Osteoblast (primary cell): ENCODE results near the gene PSME2. TPM values are rescaled to one million over a fixed set of nuclear protein-coding genes. Genes with fewer than 3 reads are reported as not detected.
A peak's percentile ranks its signal among the peaks of the same experiment; 100 is the strongest.

ENCODE experiments used
- DNase-seq: peaks from one replicate; pipeline ENCODE4 v3.0.0; 2011; ENCODE audit warnings: low spot score, mixed read lengths; ENCODE audit not compliant: insufficient read length; ENCODE audit errors: missing footprints
- H2AFZ ChIP-seq: 2 replicates; pipeline ENCODE4 v1.6.0; 2011; ENCODE audit warnings: mild to moderate bottlenecking, low read length
- H3K27ac ChIP-seq: 2 replicates; pipeline ENCODE4 v1.5.1; 2011; ENCODE audit warnings: mild to moderate bottlenecking, low read depth, low read length, moderate library complexity
- H3K27me3 ChIP-seq: 2 replicates; pipeline ENCODE4 v1.6.0; 2012; ENCODE audit warnings: mild to moderate bottlenecking, control low read depth, inconsistent platforms, low read length, moderate library complexity; ENCODE audit not compliant: insufficient read depth
- H3K36me3 ChIP-seq: 2 replicates; pipeline ENCODE4 v1.5.1; 2011; ENCODE audit warnings: mild to moderate bottlenecking, low read length, control low read depth, moderate library complexity; ENCODE audit not compliant: insufficient read depth
- H3K4me1 ChIP-seq: 2 replicates; pipeline ENCODE4 v1.5.1; 2011; ENCODE audit warnings: mild to moderate bottlenecking, low read length, control low read depth, moderate library complexity; ENCODE audit not compliant: insufficient read depth
- H3K4me2 ChIP-seq: 2 replicates; pipeline ENCODE4 v1.6.0; 2011; ENCODE audit warnings: mild to moderate bottlenecking, low read length; ENCODE audit not compliant: insufficient read depth
- H3K4me3 ChIP-seq: fragments of 200-600 bp; sonication (generic); 3 replicates; pipeline ENCODE4 v1.5.1; 2012; ENCODE audit warnings: mild to moderate bottlenecking, low read length, inconsistent platforms; ENCODE audit not compliant: insufficient read depth
- H3K79me2 ChIP-seq: 2 replicates; pipeline ENCODE4 v1.6.0; 2012; ENCODE audit warnings: mild to moderate bottlenecking, low read length, control low read depth, inconsistent platforms; ENCODE audit not compliant: insufficient read depth
- H3K9me3 ChIP-seq: 2 replicates; pipeline ENCODE4 v1.5.1; 2011; ENCODE audit warnings: low read depth, low read length, control low read depth
- H4K20me1 ChIP-seq: 2 replicates; pipeline ENCODE4 v1.6.0; 2012; ENCODE audit warnings: mild to moderate bottlenecking, low read length, control low read depth; ENCODE audit not compliant: insufficient read depth
- CTCF ChIP-seq: IDR thresholded peaks from 2 replicates; pipeline ENCODE4 v1.5.1; 2011; ENCODE audit warnings: mild to moderate bottlenecking, low read depth, low read length, moderate library complexity; ENCODE audit errors: extremely low read depth
- total RNA-seq: library from RNA; depleted of rRNA; stranded (reverse); fragments of >200 nt; gene quantifications from 2 replicates; pipeline ENCODE4 v1.2.3, GENCODE V29; 2012

PSME2 gene
- total RNA-seq, 1 donor = 55.7 TPM

- H3K79me2 ChIP-seq = peaks cover 49% of the 10 kb centered on the region
- no peaks in the 10 kb centered on the region for H3K9me3 ChIP-seq
These were observed 10.4 kb downstream of the PSME2 start, which contains the start of gene PSME1 for GRCh38 chr14:24135834-24136683. TSS of gene PSME1 (plus strand) at chr14:24136194. CDS start at chr14:24136263, 69 bp downstream.

GRCh38 chr14:24135584-24135833 lies 10.9 kb downstream of the PSME2 start:
- TF ChIP-seq CTCF = no peak
- Histone ChIP-seq H3K79me2 (peaks cover 44% of the 10 kb centered on the region), H3K9me3 (no peaks in the 10 kb centered on the region)

More at GRCh38 chr14:24135834-24136683, 10.4 kb downstream of the PSME2 start, which contains the start of gene PSME1:
- DNase-seq = peak; percentile 99
- H3K27ac ChIP-seq = peak within 1 kb of the TSS; percentile 69
- peak within 1 kb of the TSS; percentile 97 for H3K4me3 ChIP-seq
- H3K36me3 ChIP-seq = peaks cover 26% of the 10 kb centered on the region
- peak within 1 kb of the TSS; percentile 97 for H3K4me2 ChIP-seq
- H3K4me1 ChIP-seq = peaks cover 12% of the 10 kb centered on the region
- H2AFZ ChIP-seq = peak within 1 kb of the TSS; percentile 98
- H3K27me3 ChIP-seq = no peaks in the 10 kb centered on the region
- TF ChIP-seq CTCF = no peak
- H4K20me1 ChIP-seq = peaks cover 7% of the 10 kb centered on the region

GRCh38 chr14:24133735-24134134 lies 12.7 kb downstream of the PSME2 start:
- peak; percentile 34 for DNase-seq
- H3K4me1 ChIP-seq = peaks cover 12% of the 10 kb centered on the region
- peaks cover 3% of the 10 kb centered on the region for H4K20me1 ChIP-seq
- H3K36me3 ChIP-seq = peaks cover 16% of the 10 kb centered on the region
- no peak overlapping the region for H3K27ac ChIP-seq
- no peak overlapping the region for H2AFZ ChIP-seq
- H3K4me3 ChIP-seq = no peak overlapping the region
- peaks cover 28% of the 10 kb centered on the region for H3K79me2 ChIP-seq
- H3K9me3 ChIP-seq = no peaks in the 10 kb centered on the region
- no peaks in the 10 kb centered on the region for H3K27me3 ChIP-seq
- no peak for TF ChIP-seq CTCF
- H3K4me2 ChIP-seq = no peak overlapping the region

More at GRCh38 chr14:24135584-24135833, 10.9 kb downstream of the PSME2 start:
- no peak for DNase-seq
- H3K4me3 ChIP-seq = peak overlapping the region; percentile 97
- H3K27ac ChIP-seq = no peak overlapping the region
- no peaks in the 10 kb centered on the region for H3K27me3 ChIP-seq
- H4K20me1 ChIP-seq = peaks cover 3% of the 10 kb centered on the region
- peak overlapping the region; percentile 91 for H3K4me2 ChIP-seq
- H2AFZ ChIP-seq = peak overlapping the region; percentile 98
- H3K4me1 ChIP-seq = peaks cover 12% of the 10 kb centered on the region
- H3K36me3 ChIP-seq = peaks cover 26% of the 10 kb centered on the region

- Histone ChIP-seq H3K27me3 (no peaks in the 10 kb centered on the region), H4K20me1 (peaks cover 3% of the 10 kb centered on the region), H3K4me1 (peaks cover 12% of the 10 kb centered on the region), H3K9me3 (no peaks in the 10 kb centered on the region), H3K4me2 (no peak overlapping the region), H3K4me3 (no peak overlapping the region), H3K27ac (no peak overlapping the region), H3K79me2 (peaks cover 20% of the 10 kb centered on the region), H3K36me3 (peaks cover 9% of the 10 kb centered on the region), H2AFZ (no peak overlapping the region)
- peak; percentile 69 for DNase-seq
- TF ChIP-seq CTCF = no peak
These were observed 13.4 kb downstream of the PSME2 start for GRCh38 chr14:24132976-24133375.
